ENCODE measurements around the gene CSTPP1. TPM values are rescaled to one million over a fixed set of nuclear protein-coding genes. Genes with fewer than 3 reads are reported as not detected.

The CSTPP1 gene
- polyA plus RNA-seq, 4 donors, result 15.1 to 32.9 (median 20.5) TPM

DNA sequence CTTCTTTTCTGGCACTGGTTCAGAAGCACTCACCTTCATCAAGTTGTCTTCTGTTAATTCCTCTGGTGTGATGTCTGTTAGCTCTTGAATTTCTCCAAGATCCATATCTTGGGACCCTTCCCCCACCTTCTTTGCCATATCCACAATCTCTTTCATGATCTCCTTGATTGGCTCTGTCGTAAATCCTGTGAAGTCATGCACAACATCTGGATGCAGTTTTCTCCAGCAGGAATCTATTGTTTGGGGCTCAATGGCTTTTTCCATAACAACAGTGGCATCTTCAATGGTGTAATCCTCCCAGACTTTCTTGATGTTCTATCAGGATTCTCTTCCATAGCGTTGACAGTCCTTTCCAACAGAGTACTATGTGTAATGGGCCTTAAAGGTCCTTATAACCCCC lies 96.9 kb downstream of the CSTPP1 start:
- FAIRE-seq (no peak), DNase-seq (no peak)
- Histone ChIP-seq H3K9me3 (ENCODE audit: control insufficient read depth in 2 of 2, insufficient read depth in 1 of 2, low read depth in 1 of 2, low read length in 1 of 2) (no peaks in the 10 kb centered on the region), H3K27ac (ENCODE audit: low read depth in 1 of 3, low read length in 2 of 3) (no peak overlapping the region), H3K4me1 (ENCODE audit: control insufficient read depth in 3 of 3, insufficient read depth in 2 of 3, low read depth in 1 of 3, low read length in 2 of 3) (no peaks in the 10 kb centered on the region), H3K27me3 (ENCODE audit: control insufficient read depth in 3 of 3, insufficient read depth in 3 of 3, low read length in 3 of 3) (no peaks in the 10 kb centered on the region), H3K4me3 (ENCODE audit: low read depth in 1 of 3, low read length in 3 of 3) (no peak overlapping the region), H3K36me3 (ENCODE audit: control insufficient read depth in 3 of 3, insufficient read depth in 2 of 3, low read depth in 1 of 3, low read length in 3 of 3) (peaks cover 0 to 3% (median 2%) of the 10 kb centered on the region in 3 donors)
- WGBS, 3 donors, result 89 to 96% (median 95%) methylated on average over 2 of the region's 2 CpGs

DNA sequence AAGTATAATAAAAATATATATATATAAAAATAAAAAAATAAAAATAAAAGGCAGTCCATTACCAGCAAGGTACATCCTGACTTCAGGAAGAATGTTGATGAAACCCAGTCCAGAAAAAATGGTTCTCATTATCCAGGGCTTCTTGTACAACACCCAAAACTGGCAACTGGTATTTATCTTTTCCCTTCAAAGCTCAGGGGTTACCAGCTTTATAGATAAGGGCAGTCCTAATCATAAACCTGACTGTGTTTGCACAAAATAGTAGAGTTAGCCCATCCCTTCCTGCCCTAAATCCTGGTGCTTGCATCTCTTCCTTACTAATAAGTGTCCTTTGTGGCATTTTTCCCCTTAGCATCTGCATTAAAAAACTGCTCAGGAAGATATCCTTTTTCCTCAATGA lies 97.5 kb downstream of the CSTPP1 start:
- Histone ChIP-seq H3K27ac (ENCODE audit: low read depth in 1 of 3, low read length in 2 of 3) (no peak overlapping the region), H3K27me3 (ENCODE audit: control insufficient read depth in 3 of 3, insufficient read depth in 3 of 3, low read length in 3 of 3) (no peaks in the 10 kb centered on the region), H3K4me3 (ENCODE audit: low read depth in 1 of 3, low read length in 3 of 3) (no peak overlapping the region), H3K36me3 (ENCODE audit: control insufficient read depth in 3 of 3, insufficient read depth in 2 of 3, low read depth in 1 of 3, low read length in 3 of 3) (peaks cover 0 to 3% (median 2%) of the 10 kb centered on the region in 3 donors), H3K9me3 (ENCODE audit: control insufficient read depth in 2 of 2, insufficient read depth in 1 of 2, low read depth in 1 of 2, low read length in 1 of 2) (no peaks in the 10 kb centered on the region), H3K4me1 (ENCODE audit: control insufficient read depth in 3 of 3, insufficient read depth in 2 of 3, low read depth in 1 of 3, low read length in 2 of 3) (no peaks in the 10 kb centered on the region)
- FAIRE-seq, result no peak
- no peak for DNase-seq

DNA sequence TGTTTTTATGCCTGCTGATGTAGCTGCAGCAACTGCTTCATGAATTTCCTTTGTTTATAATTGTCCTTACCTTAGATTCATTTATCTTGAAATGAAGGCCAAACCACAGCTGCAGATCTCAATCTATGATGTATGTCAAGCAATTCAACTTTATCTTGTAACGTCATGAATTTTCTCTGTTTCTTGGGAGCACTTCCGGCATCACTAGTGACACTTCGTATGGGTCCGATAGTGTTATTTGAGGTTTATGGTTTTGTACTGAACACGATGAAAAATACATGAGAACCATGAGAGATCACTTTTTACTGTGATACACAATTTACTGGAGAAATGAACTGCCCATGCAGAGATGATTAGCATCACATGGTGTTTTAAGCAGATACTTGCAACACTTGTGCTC lies 98.5 kb downstream of the CSTPP1 start:
- 87 to 98% (median 91%) methylated on average over 5 of the region's 5 CpGs for WGBS, 3 donors
- Histone ChIP-seq H3K36me3 (ENCODE audit: control insufficient read depth in 3 of 3, insufficient read depth in 2 of 3, low read depth in 1 of 3, low read length in 3 of 3) (peaks cover 0 to 2% (median 1%) of the 10 kb centered on the region in 3 donors), H3K27ac (ENCODE audit: low read depth in 1 of 3, low read length in 2 of 3) (no peak overlapping the region), H3K27me3 (ENCODE audit: control insufficient read depth in 3 of 3, insufficient read depth in 3 of 3, low read length in 3 of 3) (no peaks in the 10 kb centered on the region), H3K9me3 (ENCODE audit: control insufficient read depth in 2 of 2, insufficient read depth in 1 of 2, low read depth in 1 of 2, low read length in 1 of 2) (no peaks in the 10 kb centered on the region), H3K4me1 (ENCODE audit: control insufficient read depth in 3 of 3, insufficient read depth in 2 of 3, low read depth in 1 of 3, low read length in 2 of 3) (no peaks in the 10 kb centered on the region), H3K4me3 (ENCODE audit: low read depth in 1 of 3, low read length in 3 of 3) (no peak overlapping the region)
- FAIRE-seq, result no peak
- no peak for DNase-seq

DNA sequence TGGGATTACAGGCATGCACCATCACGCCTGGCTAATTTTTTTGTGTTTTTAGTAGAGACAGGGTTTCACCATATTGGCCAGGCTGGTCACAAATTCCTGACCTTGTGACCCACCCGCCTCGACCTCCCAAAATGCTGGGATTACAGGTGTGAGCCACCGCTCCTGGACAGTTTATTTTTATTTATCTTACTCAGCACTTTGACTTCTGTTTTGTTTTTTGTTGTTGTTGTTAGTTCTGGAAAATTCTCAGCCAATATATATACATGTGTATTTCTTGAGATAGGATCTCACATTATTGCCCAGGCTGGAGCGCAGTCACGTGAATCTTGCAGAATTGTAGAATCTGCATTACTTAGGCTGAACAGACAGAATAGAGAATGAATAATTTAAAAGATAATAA lies 107.6 kb downstream of the CSTPP1 start:
- Histone ChIP-seq H3K27me3 (ENCODE audit: control insufficient read depth in 3 of 3, insufficient read depth in 3 of 3, low read length in 3 of 3) (no peaks in the 10 kb centered on the region), H3K36me3 (ENCODE audit: control insufficient read depth in 3 of 3, insufficient read depth in 2 of 3, low read depth in 1 of 3, low read length in 3 of 3) (no peaks in the 10 kb centered on the region), H3K4me1 (ENCODE audit: control insufficient read depth in 3 of 3, insufficient read depth in 2 of 3, low read depth in 1 of 3, low read length in 2 of 3) (no peaks in the 10 kb centered on the region), H3K27ac (ENCODE audit: low read depth in 1 of 3, low read length in 2 of 3) (no peak overlapping the region), H3K4me3 (ENCODE audit: low read depth in 1 of 3, low read length in 3 of 3) (no peak overlapping the region), H3K9me3 (ENCODE audit: control insufficient read depth in 2 of 2, insufficient read depth in 1 of 2, low read depth in 1 of 2, low read length in 1 of 2) (no peaks in the 10 kb centered on the region)
- FAIRE-seq, result no peak
- DNase-seq, result no peak
- WGBS, 3 donors, result 92 to 97% (median 92%) methylated on average over 6 of the region's 6 CpGs

DNA sequence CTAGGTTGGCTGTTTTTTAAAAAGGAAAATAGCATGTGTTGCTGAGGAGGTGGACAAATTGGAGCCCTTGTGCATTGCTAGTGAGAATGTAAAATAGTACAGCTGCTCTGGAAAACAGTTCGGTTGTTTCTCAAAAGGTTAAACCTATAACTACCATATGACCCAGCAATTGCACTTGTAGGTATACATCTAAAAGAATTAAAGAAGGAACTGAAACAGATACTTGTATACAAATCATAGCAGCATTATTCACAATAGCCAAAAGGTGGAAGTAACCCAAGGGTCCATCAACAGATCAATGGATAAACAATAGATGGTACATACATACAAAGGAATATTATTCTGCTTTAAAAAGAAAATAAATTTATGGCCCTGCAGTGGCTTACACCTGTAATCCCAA lies 111.4 kb downstream of the CSTPP1 start:
- no peak for FAIRE-seq
- Histone ChIP-seq H3K9me3 (ENCODE audit: control insufficient read depth in 2 of 2, insufficient read depth in 1 of 2, low read depth in 1 of 2, low read length in 1 of 2) (no peaks in the 10 kb centered on the region), H3K27me3 (ENCODE audit: control insufficient read depth in 3 of 3, insufficient read depth in 3 of 3, low read length in 3 of 3) (no peaks in the 10 kb centered on the region), H3K36me3 (ENCODE audit: control insufficient read depth in 3 of 3, insufficient read depth in 2 of 3, low read depth in 1 of 3, low read length in 3 of 3) (no peaks in the 10 kb centered on the region), H3K4me1 (ENCODE audit: control insufficient read depth in 3 of 3, insufficient read depth in 2 of 3, low read depth in 1 of 3, low read length in 2 of 3) (no peaks in the 10 kb centered on the region), H3K4me3 (ENCODE audit: low read depth in 1 of 3, low read length in 3 of 3) (no peak overlapping the region), H3K27ac (ENCODE audit: low read depth in 1 of 3, low read length in 2 of 3) (no peak overlapping the region)
- 95 to 100% (median 96%) methylated on average over 1 of the region's 1 CpG for WGBS, 3 donors
- no peak for DNase-seq

DNA sequence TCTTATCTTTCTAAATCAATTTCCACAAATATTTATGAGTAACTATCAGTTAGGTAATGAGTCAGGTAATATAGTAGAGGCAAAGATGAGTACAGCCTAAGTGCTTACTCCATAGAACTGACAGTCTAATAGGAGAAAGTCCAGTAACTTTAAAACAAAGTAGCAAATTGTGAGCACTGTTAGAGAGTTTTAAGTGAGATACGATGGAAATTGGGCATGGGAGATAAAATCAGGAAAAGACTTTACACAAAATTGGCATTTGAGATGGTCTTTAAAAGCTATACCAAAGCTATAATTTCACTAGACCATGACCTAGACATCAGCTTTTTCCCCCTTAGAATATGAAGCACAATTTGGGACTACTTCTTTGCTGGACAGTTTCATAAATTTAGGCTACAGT lies 113.7 kb downstream of the CSTPP1 start:
- DNase-seq (no peak), FAIRE-seq (no peak)
- Histone ChIP-seq H3K4me3 (ENCODE audit: low read depth in 1 of 3, low read length in 3 of 3) (no peak overlapping the region), H3K27me3 (ENCODE audit: control insufficient read depth in 3 of 3, insufficient read depth in 3 of 3, low read length in 3 of 3) (no peaks in the 10 kb centered on the region), H3K4me1 (ENCODE audit: control insufficient read depth in 3 of 3, insufficient read depth in 2 of 3, low read depth in 1 of 3, low read length in 2 of 3) (peaks cover 0 to under 1% (median 0%) of the 10 kb centered on the region in 3 donors), H3K27ac (ENCODE audit: low read depth in 1 of 3, low read length in 2 of 3) (no peak overlapping the region), H3K36me3 (ENCODE audit: control insufficient read depth in 3 of 3, insufficient read depth in 2 of 3, low read depth in 1 of 3, low read length in 3 of 3) (peaks cover 0 to 10% (median 0%) of the 10 kb centered on the region in 3 donors), H3K9me3 (ENCODE audit: control insufficient read depth in 2 of 2, insufficient read depth in 1 of 2, low read depth in 1 of 2, low read length in 1 of 2) (no peaks in the 10 kb centered on the region)
- WGBS, 3 donors, result 97 to 100% (median 99%) methylated on average over 1 of the region's 1 CpG

DNA sequence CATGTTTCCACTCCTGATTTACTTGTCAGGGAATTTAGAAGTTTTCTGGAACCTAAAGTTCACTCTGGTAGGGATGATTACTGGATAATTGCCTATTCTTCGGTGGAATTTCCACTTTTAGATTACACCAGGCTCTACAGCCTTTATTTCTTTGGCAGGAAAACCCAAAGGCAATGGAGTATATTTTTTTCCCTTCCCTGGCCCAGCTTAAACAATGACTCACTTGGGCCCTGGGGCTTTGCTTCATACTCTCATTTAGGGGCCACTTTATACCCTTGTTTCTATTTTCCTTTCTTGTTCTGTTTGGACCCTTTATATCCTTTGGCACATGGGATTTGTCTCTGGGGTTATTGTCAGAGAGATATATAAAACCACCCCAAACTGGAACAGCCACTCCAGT lies 114.7 kb downstream of the CSTPP1 start:
- no peak for DNase-seq
- FAIRE-seq, result no peak
- H3K27ac ChIP-seq (ENCODE audit: low read depth in 1 of 3, low read length in 2 of 3), result no peak overlapping the region
- no peak overlapping the region for H3K4me3 ChIP-seq (ENCODE audit: low read depth in 1 of 3, low read length in 3 of 3)
- no peaks in the 10 kb centered on the region for H3K27me3 ChIP-seq (ENCODE audit: control insufficient read depth in 3 of 3, insufficient read depth in 3 of 3, low read length in 3 of 3)
- H3K36me3 ChIP-seq (ENCODE audit: control insufficient read depth in 3 of 3, insufficient read depth in 2 of 3, low read depth in 1 of 3, low read length in 3 of 3), result peaks cover 0 to 10% (median 0%) of the 10 kb centered on the region in 3 donors
- H3K4me1 ChIP-seq (ENCODE audit: control insufficient read depth in 3 of 3, insufficient read depth in 2 of 3, low read depth in 1 of 3, low read length in 2 of 3), result peaks cover 0 to 9% (median 0%) of the 10 kb centered on the region in 3 donors
- H3K9me3 ChIP-seq (ENCODE audit: control insufficient read depth in 2 of 2, insufficient read depth in 1 of 2, low read depth in 1 of 2, low read length in 1 of 2), result no peaks in the 10 kb centered on the region
- 52 to 67% (median 65%) methylated on average over 1 of the region's 1 CpG for WGBS, 3 donors

DNA sequence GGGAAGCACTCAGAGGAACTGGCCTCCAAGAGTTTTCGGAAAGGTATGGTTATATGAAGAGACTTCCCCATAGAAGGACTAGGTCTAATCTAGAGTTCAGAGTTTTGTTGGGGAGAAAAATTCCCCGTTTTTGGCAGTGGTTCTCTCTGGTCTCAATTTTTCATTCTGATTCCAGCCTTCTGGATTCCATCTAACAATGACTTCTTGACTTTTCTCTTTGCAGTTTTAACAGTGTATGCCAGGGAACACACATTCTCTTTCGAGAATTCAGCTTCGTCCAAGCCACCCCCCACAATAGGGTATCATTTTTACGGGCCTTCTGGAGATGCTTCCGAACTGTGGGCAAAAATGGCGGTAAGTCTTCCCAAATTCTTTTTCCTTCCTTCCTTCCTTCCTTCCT lies 115.6 kb downstream of the CSTPP1 start:
- FAIRE-seq (no peak), DNase-seq (no peak)
- Histone ChIP-seq H3K27me3 (ENCODE audit: control insufficient read depth in 3 of 3, insufficient read depth in 3 of 3, low read length in 3 of 3) (no peaks in the 10 kb centered on the region), H3K36me3 (ENCODE audit: control insufficient read depth in 3 of 3, insufficient read depth in 2 of 3, low read depth in 1 of 3, low read length in 3 of 3) (peaks cover 0 to 10% (median 0%) of the 10 kb centered on the region in 3 donors), H3K4me1 (ENCODE audit: control insufficient read depth in 3 of 3, insufficient read depth in 2 of 3, low read depth in 1 of 3, low read length in 2 of 3) (peaks cover 0 to 13% (median 0%) of the 10 kb centered on the region in 3 donors), H3K9me3 (ENCODE audit: control insufficient read depth in 2 of 2, insufficient read depth in 1 of 2, low read depth in 1 of 2, low read length in 1 of 2) (no peaks in the 10 kb centered on the region), H3K27ac (ENCODE audit: low read depth in 1 of 3, low read length in 2 of 3) (no peak overlapping the region), H3K4me3 (ENCODE audit: low read depth in 1 of 3, low read length in 3 of 3) (no peak overlapping the region)
- WGBS, 3 donors, result 92 to 97% (median 97%) methylated on average over 7 of the region's 7 CpGs

DNA sequence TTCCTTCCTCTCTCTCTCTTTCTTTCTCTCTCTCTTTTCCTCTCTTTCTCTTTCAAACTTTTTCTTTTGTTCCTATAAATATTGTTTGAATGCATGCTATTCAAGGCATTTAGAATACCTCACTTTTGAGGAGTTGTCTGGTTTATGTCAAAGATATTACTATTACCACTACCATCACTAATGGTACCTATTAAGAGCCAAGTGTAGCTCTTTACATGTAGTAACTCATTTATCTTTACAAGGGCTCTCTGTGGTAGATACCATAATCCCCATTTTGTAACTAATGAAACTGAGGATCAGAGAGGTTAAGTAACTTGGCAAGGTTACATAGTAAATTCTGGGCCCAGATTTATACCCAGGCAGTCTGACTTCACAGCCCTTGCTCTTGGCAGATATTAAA lies 116.0 kb downstream of the CSTPP1 start:
- Histone ChIP-seq H3K4me1 (ENCODE audit: control insufficient read depth in 3 of 3, insufficient read depth in 2 of 3, low read depth in 1 of 3, low read length in 2 of 3) (peaks cover 0 to 13% (median 0%) of the 10 kb centered on the region in 3 donors), H3K36me3 (ENCODE audit: control insufficient read depth in 3 of 3, insufficient read depth in 2 of 3, low read depth in 1 of 3, low read length in 3 of 3) (peaks cover 0 to 10% (median 0%) of the 10 kb centered on the region in 3 donors), H3K9me3 (ENCODE audit: control insufficient read depth in 2 of 2, insufficient read depth in 1 of 2, low read depth in 1 of 2, low read length in 1 of 2) (peaks cover 0 to 3% of the 10 kb centered on the region in 2 donors), H3K27me3 (ENCODE audit: control insufficient read depth in 3 of 3, insufficient read depth in 3 of 3, low read length in 3 of 3) (no peaks in the 10 kb centered on the region), H3K27ac (ENCODE audit: low read depth in 1 of 3, low read length in 2 of 3) (no peak overlapping the region), H3K4me3 (ENCODE audit: low read depth in 1 of 3, low read length in 3 of 3) (no peak overlapping the region)
- FAIRE-seq (no peak), DNase-seq (no peak)

All from small intestine (tissue), 7 donors.